RWPE1 (cell line): ENCODE results near the gene NUDT16L1.
A peak's percentile ranks its signal among the peaks of the same experiment; 100 is the strongest.

Source experiments
- CTCF ChIA-PET: fragments of 350-600 bp; sonication (Branson Sonifier 250); formaldehyde crosslinking; extraction: SDS; loops from one replicate; lab custom pipeline; 2021; lab: Yijun Ruan, JAX
- POLR2A ChIA-PET: fragments of 400-600 bp; formaldehyde crosslinking; extraction: SDS; loops from one replicate; lab custom pipeline; 2020; ENCODE audit warnings: antibody characterized with exemption; ENCODE audit not compliant: low non-redundant PET; lab: Yijun Ruan, JAX
- DNase-seq: peaks from one replicate; pipeline ENCODE4 v3.0.0; 2012; ENCODE audit warnings: low spot score
- H3K27ac ChIP-seq: fragments of 450-650 bp; 2 replicates; pipeline ENCODE4 v1.5.1; 2017
- CTCF ChIP-seq: fragments of 450-650 bp; conservative IDR thresholded peaks from 2 replicates; pipeline ENCODE4 v1.5.1; 2017; ENCODE audit warnings: low read depth, mild to moderate bottlenecking

The NUDT16L1 gene

GRCh38 chr16:4682084-4682591, 11.2 kb upstream of the NUDT16L1 start:
- TF ChIP-seq CTCF, result no peak
- CTCF ChIA-PET, result interaction anchor here (0.6 kb wide), 1 partner anchor 395 kb away, joined by 3 read pairs; no protein-coding TSS in a partner anchor
- POLR2A ChIA-PET, result no interaction called here
- H3K27ac ChIP-seq, result peak overlapping the region; percentile 99
- DNase-seq, result no peak

- peak; percentile 37; the same call in 1 of the 2 replicates for TF ChIP-seq CTCF
- H3K27ac ChIP-seq, result peak overlapping the region; percentile 99
- no peak for DNase-seq
- POLR2A ChIA-PET, result no interaction called here
- CTCF ChIA-PET, result interaction anchor here (0.5 to 0.8 kb wide), 3 partner anchors 10 to 395 kb away, joined by 3 to 4 read pairs (median 3); no protein-coding TSS in a partner anchor
Observed at GRCh38 chr16:4682616-4683254, 10.6 kb upstream of the NUDT16L1 start.

DNA sequence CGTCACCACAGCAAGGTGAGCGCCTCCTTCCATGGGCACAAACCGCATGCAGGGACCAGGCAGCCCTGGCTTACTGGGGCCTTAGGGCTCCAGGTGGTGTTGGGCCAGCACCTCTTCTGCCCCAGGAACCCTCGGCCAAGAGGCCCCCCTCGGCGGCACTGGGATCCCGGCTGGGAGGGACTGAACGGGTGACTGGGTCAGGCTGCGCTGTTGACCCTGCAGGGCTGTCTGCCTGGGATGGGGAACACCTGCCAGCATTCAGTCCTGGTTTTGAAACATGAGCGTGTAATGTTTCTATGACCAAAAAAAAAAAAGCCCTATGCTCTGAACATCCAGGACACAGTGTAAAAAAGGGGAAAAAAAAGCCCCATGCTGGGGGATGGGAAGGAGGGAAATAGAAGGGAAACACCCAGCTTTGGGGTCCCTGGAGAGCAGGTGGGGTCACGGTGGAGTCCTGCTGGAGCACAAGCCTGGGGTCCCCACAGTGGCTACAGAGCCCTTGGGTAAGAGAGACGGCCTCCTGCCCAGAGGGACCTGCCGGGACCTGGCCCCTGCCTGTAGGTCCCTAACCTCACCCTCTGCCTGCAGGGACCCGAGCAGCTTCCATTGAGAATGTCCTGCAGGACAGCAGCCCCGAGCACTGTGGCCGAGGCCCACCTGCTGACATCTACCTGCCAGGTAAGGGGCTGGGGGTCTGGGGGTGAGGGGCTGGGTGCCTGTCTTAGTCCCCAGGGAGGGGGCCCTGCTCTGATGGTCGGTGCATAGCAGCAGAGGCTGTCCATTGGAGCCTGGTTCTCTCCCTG, 9.9 kb upstream of the NUDT16L1 start:
- H3K27ac ChIP-seq, result peak overlapping the region; percentile 99
- POLR2A ChIA-PET, result no interaction called here
- CTCF ChIA-PET, result interaction anchor here (0.5 to 0.8 kb wide), 3 partner anchors 9 to 272 kb away, joined by 3 to 4 read pairs (median 3); no protein-coding TSS in a partner anchor
- no peak; the same call in 1 of the 2 replicates for TF ChIP-seq CTCF
- no peak for DNase-seq

GRCh38 chr16:4684058-4684715, 9.2 kb upstream of the NUDT16L1 start:
- ChIA-PET CTCF (interaction anchor here (0.7 kb wide), 2 partner anchors 172 to 271 kb away, joined by 3 read pairs; no protein-coding TSS in a partner anchor), POLR2A (no interaction called here)
- H3K27ac ChIP-seq, result peak overlapping the region; percentile 99
- TF ChIP-seq CTCF, result no peak
- no peak for DNase-seq

DNA sequence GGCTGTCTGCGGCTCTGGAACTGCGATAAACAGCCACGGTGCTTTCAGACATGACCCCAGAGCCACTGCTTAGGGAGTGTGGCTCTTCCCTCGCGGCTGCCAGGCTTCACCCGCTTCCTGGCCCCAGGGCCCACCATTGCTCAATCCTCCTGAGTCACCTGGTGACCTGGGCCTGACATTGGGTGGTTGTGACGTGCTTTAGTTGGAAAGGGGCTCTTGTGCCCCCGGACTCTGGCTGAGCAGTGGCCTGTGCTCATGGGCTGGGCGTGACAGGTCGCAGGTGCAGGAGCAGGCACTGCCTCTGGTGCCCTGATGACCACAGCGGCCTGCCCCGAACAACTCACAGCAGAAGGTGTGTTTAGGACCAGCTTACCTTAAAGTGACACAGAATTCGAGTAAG, 8.6 kb upstream of the NUDT16L1 start:
- no peak for TF ChIP-seq CTCF
- peak overlapping the region; percentile 99 for H3K27ac ChIP-seq
- ChIA-PET POLR2A (no interaction called here), CTCF (interaction anchor here (0.7 kb wide), 1 partner anchor 173 kb away, joined by 3 read pairs; no protein-coding TSS in a partner anchor)
- no peak for DNase-seq

DNA sequence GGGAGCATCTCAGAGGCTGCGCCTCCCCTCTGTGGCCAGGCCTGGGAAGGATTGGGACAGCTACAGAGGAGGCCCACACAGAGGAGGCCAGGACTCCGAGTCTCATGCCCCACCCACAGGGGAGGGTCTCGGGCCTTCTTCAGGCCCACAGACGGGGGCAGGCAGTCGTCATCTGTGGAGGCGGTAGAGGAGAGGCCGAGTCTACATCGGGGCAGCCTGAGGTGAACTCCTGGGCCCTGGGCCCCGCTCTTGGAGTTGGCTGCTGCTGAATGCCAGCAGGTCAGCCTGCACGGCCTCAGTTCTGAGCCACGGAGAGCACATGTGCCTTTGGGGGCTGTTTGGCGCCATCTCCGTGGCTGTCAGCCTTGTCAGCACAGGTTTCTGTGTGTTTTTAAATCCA, 8.1 kb upstream of the NUDT16L1 start:
- no peak for DNase-seq
- peak overlapping the region; percentile 99 for H3K27ac ChIP-seq
- no peak for TF ChIP-seq CTCF
- POLR2A ChIA-PET, result no interaction called here
- CTCF ChIA-PET, result interaction anchor here (0.7 kb wide), 1 partner anchor 173 kb away, joined by 3 read pairs; no protein-coding TSS in a partner anchor
